ENCODE results near the gene KAZN.

DNA sequence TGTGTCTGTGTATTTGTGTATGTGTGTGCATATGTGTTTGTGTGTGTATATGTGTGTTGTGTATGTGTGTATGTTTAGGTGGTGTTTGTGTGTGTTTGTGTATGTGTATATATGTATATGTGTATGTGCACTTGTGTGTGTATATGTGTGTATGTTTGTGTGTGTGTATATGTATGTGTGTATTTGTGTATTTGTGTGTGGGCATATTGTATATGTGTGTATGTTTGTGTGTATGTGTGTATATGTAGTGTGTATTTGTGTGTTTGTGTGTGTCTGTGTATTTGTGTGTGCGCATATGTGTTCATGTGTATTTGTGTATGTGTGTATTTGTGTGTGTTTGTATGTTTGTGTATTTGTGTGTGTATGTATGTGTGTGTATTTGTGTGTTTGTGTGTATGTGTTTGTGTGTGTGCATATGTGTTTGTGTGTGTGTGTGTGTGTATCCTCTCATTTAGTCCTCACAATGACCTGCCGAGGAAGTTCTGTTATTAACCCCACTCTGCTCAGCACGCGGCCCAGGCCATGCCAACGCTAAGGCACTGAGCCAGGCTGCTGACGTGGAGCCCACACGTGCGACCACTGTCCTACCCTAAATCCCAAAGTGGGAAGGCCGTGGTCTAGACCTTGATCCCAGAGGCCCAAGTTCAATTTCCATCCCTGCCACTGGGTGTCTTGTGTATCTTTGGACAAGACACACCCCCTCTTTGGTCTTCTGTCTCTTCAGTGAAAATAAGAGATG lies 511.8 kb downstream of the KAZN start:
- TF ChIP-seq, protein P1, sequence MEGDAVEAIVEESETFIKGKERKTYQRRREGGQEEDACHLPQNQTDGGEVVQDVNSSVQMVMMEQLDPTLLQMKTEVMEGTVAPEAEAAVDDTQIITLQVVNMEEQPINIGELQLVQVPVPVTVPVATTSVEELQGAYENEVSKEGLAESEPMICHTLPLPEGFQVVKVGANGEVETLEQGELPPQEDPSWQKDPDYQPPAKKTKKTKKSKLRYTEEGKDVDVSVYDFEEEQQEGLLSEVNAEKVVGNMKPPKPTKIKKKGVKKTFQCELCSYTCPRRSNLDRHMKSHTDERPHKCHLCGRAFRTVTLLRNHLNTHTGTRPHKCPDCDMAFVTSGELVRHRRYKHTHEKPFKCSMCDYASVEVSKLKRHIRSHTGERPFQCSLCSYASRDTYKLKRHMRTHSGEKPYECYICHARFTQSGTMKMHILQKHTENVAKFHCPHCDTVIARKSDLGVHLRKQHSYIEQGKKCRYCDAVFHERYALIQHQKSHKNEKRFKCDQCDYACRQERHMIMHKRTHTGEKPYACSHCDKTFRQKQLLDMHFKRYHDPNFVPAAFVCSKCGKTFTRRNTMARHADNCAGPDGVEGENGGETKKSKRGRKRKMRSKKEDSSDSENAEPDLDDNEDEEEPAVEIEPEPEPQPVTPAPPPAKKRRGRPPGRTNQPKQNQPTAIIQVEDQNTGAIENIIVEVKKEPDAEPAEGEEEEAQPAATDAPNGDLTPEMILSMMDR (optimal IDR thresholded peaks at IDR 0.05 in 1 of 3, IDR thresholded peaks at IDR 0.05 in 1 of 3, conservative IDR thresholded peaks at IDR 0.05 in 1 of 3; ENCODE audit: extremely low read depth in 1 of 3, insufficient read depth in 2 of 3, low read length in 3 of 3), result no peak
- TF ChIP-seq EZH2 (IDR thresholded peaks at IDR 0.05; ENCODE audit: low read length), result no peak
